IPS-NIHi11 (cell line): ENCODE data around the gene PXDN.
"Not testable (repeated sequence)": the region's sequence is repeated elsewhere in the genome, so short reads cannot be mapped to it uniquely, and the experiment has no call there.

Experiments used
- DNase-seq: peaks from one replicate; pipeline ENCODE4 v3.0.0; 2012; ENCODE audit warnings: mixed read lengths, low spot score

PXDN gene

DNA sequence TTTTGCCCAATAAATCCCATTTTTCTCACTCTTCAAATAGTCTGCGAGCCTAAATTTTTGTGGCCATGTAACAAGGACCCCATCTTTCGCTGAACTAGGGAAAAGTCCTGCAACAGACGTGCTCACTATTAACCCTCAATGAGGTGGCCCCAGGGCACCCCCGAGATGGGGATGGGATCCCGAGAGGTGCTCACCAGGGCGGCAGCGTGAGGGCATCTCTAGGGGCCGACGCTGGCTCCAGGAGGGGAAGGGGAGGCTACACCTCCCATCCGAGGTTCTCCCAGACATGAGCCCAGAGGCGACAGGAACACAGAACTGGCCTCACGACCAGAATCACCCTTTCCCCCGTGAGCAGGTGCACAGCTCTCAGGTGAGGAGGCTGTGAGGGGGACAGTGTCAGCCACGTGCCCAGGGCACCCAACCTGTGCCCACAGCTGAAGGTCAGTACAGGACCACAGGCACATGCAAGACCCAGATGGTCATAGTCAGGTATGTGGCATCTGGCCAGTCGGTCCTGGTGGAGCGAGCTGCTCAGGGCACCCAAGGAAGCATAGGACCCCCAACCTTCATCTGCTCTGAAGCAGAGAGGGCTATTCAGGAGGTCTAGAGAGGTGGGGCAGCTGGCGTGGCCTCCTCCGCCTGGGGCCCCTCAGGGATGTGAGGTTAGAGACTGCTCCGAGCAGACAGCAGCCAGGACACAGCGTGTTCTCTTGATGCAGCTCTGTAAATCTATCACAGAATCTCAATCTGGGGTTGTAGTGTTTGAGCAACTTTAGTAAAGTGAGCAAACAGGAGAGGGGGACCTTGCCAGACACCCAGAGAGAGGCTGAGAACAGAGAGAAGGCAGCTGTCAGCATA is 62.8 kb downstream of the PXDN start:
- DNase-seq, result no peak

DNA sequence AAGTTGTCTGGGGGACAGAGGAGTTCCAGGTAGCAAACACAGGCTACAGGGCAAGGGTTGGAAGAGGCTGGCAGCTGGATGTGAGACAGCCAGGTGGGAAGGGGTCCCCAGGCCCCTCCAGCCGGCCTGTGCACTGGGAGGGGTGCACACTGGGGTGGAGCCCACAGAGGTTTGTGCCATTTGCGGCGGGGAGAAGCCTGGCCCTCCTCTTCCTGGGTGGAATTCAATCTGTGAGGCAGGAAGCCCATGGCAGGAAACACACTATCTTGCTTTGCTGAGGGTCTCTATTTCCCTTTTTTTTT is 63.3 kb downstream of the PXDN start:
- DNase-seq, result no peak

DNA sequence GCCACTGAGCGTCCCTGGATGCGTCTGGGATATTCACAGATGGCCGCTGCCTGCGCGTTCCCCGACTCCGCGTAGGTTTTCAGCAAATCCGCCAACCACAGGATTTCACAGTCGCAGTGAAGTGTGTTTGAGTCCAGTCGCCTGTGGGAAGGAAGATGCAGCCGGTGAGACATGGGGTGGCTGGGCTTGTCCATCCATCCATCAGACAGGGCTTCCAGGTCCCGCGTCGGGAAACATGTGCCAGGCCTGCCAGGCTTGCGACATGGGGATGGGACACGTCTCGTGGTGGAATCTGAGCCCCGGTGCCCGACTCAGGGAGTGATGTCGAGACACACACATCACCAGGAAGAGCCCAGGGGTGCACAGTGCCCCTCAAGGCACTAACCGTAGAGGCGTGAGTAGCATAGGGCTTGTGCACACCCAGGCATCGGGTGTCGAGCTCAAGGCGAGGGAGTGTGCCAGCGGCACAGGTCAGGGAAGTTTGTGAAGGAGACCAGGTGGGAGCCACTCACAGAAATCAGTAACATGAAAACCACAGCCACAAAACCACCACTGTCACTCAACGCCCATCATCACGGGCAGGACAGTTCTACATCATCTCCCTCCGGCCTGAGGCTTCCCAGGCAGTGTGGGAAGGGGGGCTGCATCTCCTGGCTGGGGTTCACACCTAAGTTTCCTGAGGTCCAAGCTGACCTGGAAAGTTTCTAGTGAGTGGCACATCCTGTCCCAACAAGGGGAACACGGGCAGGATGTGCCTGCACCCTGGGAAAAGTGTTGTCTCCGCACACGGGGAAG is 63.9 kb downstream of the PXDN start:
- no peak for DNase-seq

DNA sequence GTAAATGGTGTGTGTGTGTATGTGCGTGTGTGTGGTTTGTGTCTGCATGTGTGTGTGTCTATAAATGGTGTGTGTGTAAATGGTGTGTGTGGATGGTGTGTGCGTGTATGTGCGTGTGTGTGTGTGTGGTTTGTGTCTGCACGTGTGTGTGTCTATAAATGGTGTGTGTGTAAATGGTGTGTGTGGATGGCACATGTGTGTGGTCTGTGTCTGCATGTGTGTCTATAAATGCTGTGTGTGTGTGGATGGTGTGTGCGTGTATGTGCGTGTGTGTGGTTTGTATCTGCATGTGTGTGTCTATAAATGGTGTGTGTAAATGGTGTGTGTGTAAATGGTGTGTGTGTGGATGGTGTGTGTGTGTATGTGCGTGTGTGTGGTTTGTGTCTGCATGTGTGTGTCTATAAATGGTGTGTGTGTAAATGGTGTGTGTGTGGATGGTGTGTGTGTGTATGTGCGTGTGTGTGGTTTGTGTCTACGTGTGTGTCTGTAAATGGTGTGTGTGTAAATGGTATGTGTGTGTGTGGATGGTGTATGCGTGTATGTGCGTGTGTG is 64.8 kb downstream of the PXDN start:
- DNase-seq, result not testable (repeated sequence)

DNA sequence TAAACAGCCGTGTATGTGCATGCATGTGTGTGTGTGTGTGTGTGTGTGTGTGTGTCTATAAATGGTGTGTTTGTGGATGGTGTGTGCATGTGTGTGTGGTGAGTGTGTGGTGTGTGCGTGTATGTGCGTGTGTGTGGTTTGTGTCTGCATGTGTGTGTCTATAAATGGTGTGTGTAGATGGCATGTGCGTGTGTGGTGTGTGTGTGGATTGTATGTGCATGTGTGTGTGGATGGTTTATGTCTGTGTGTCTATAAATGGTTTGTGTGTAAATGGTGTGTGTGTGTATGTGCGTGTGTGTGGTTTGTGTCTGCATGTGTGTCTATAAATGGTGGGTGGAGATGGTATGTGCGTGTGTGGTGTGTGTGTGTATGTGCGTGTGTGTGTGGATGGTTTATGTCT is 65.2 kb downstream of the PXDN start:
- not testable (repeated sequence) for DNase-seq

DNA sequence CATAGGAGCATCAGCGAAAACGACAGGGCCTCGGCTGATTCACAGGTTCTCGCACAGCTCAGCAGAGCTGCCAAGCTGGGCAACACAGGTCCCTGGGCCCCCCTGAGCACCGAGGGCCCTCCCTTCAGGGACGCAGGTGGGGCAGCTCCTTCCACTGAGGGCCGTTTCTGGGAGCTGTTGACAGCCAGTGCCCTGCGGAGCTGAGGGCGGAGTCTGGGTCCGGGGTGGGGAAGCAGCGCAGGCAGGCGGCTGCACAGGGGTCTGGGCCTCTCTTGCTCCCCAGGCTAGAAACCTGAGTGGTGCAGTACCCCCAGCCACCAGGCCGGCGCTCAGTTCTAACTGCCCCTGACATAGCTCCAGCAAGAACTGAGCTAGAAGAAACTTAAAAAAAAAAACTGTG is 65.7 kb downstream of the PXDN start:
- DNase-seq, result no peak

DNA sequence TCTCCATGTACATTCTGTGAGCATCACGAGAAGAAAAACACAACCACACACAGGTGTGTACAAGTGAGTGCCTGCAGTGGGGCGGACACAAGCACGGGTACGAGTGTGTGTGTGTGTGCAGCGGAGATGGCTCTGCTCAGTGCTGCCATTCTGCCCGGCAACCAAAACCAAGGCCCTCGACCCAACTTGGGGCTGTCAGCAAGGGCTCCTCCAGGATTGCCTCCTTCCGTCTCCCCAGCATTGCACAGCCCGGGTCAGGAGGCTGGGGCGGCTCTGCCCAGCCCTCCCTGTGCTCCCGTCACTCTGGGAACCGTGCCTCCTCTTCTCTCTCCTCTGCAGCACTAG is 66.5 kb downstream of the PXDN start:
- no peak for DNase-seq

DNA sequence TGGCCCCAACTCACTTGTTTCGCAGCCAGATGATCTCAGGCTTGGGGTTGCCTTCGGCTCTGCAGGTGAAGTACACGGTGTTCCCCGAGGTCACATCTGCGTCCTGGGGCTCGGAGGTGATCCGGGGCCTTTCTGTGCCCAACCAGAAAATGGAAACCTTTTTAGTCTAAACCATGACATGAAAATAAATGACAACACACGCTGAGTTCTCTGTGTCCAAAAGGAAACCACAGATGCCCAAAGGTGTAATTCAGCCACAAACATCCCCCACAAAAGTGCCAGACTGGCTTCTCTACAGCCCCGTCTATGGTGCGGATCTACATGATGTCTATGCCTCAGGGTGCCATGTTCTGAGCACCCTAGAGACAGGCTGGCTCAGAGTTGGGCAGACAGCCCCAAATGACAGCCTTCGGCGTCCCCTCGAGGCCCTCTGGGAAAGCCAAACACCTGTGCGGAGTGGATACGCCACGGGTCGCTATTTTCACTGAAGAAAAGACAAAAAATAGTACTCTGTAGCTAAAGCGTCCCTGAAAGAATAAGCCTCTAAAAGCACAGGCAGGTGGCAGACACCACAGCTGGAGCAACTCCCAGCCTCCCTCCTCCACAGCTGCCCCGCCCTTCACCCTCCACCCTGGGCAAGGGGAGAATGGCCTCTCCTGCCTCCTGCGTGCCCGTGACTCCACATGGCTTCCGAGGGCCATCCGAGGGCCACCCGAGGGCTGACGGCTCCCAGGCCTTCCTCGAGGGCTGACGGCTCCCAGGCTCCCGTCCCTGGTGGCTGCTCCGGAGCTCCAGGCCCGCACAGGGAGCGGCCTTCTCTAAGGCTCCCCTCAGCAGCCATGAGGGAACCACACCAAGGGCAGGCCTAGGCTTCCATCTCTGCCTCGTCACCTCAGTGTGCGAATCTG is 67.1 kb downstream of the PXDN start:
- DNase-seq, result no peak

DNA sequence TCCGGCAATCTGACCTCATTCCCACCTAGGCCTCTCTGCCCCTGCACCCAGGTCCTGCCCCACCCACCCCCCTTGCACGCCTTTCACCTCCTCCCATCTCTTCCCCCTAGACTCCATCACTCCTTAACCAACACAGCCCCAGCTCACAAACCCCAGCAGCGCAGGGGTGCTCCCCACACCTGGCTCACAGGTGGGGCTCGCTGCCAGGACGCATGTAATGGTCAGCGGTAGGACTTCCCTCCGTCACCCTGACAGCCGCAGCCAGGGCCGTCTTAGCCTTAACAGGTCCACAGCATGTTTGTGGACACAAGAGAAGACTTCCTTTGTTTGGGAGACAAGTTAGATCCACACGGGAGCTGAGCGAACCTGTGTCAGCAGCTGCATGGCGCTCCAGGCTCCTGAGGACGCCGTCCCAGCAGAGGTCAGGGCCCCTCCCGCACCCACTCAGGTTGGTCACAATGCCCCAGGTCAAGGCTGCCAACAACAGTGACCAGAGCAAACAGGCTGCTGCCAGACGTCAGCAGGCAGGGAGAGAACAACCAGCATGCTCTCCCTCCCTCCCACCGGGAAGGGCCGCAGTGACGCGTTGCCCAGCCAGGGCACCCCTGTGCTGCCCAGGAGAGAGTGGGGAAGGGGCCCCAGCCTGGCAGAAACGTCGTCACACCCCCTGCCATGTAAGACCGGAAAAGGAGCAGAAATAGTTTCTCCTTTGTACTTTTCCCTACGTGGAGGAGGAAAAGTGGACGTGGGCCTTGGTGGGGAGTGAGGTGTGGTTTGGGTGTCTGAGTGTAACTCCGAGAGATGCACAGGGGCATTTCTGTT is 68.0 kb downstream of the PXDN start:
- DNase-seq, result no peak

DNA sequence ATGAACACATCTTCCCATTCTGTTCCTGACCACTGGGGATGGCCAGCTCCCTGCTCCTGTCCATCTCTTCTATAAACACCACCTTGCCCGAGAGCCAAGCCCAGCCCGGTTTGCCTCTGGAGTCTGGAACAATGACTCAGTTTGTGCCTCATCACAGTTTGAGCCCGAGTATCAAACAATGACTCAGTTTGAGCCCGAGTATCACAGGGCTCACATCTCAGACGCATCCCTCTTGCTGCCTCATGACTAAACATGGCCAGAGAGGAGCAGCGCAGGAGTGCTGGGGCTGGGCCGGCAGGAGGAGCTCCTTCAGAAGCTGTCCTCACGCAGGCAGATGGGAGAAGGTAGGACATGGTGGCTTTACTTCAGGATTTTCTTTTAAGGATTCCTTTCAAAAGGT is 68.7 kb downstream of the PXDN start:
- DNase-seq, result no peak

DNA sequence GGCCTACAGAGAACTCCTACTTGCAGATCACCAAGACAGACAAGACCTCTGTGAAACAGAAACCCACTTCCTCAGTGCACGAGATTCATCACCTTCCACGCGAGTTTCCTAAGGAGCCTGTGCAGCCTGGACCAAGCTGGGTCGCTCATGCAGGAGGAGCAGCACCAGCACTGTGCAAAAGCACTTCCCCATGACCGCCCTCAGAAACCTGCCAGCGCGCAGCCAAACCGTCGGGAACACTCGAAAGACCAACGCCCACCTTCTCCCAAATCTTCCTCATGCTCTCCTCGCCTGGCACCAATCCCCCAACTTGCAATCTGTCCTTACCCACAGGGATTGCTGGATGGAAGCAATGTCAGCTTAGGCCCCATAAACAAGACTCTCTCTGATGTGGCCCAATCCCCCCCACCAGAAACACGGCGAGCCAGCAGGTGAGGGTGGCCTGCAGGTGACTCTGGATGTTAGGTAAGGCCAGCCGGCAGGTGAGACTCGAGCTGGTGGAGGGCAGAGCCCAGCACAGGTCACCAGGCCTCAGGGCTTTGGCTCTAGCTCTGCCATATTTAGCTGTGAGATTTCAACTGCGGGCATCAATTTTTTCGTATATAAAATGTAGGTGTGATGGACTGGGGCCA is 69.4 kb downstream of the PXDN start:
- no peak for DNase-seq

DNA sequence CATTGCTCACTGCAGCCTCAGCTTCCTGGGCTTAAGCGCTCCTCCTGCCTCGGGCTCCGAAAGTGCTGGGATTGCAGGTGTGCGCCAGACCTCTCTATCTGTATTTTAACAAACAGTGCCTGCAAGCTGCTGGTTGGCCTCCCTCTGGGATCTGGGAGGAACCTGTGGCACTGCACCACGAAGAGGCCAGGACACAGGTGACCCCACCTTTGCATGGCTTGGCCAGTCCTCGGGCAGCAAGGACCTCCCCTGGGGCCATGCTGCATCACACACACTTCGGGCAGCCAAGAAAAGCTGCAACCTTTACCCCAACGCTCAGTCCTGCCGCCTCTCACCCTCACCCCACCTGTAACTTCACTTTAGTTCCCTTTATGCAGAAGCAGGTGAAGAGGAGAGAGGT is 70.0 kb downstream of the PXDN start:
- no peak for DNase-seq

DNA sequence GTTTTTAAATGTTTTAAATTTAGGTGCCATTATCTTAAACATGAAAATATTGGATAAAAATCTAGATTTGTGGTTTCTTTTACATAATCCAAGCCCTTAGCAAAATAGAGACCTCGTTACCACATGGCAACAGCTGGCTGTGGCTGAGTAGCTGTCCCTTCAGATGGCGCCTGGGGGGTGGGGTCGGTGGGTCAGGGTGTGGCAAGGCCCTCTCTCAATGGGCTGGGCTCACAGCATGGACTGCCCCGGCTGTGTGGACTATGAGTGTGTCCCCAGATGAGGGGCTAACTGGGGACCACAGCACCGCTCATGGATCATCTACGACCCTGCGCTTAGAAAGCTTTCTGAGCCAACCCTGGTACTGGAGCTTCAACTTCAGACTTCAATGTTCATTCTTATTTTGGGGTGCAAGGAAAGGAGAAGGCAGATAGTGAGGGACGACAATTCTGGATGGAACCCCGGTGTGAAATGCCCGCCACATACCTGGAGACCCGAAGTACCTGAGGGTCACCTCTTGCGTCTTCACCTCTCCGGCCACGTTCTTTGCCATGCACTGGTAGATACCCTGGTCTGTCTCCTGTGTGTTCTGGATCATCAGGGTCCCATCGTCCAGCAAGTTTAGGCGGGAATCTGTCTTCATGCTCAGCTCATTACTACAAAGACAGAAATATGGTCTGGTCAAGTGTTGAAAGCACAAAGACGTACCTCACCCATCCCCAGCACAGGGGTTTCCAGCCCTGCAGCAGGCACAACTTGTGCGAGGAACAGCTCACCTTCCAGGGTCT is 71.0 kb downstream of the PXDN start:
- no peak for DNase-seq

DNA sequence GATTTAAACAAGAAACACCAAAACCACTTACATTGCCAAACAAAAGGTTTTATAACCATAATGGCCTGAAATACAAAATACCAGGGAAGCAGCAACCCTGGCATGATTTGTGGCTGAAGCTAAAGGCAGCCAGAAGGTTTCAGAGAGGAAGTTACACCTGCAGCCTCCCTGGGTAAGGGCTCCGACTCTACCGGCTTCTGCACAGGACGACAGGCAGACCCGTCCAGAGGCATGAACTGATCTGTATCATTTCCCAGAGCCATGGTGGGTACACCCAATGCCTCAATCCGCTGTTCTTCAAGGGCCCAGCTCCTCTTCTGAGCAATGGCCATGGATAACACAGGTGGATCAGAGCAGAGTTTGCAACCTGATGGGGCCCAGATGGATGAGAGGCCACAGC is 71.6 kb downstream of the PXDN start:
- DNase-seq, result no peak

DNA sequence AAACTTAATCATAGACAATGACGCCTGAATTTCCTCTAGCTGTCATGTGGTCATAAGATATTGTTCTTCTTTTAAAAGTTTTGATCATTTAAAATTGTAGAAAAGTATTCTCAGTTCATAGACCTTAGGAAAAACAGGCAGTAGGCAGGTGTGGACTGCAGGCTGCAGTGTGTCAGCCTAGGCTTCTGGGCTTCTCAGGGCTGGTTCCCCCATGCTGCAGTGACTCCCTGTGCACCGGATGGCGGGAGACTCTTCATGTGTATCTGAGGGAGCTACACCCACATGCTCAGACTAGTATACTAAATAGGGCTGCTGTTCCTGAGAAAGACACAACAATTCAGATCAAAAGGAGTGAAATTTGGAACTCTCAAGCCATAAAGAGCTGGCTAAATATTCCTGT is 72.4 kb downstream of the PXDN start:
- no peak for DNase-seq

DNA sequence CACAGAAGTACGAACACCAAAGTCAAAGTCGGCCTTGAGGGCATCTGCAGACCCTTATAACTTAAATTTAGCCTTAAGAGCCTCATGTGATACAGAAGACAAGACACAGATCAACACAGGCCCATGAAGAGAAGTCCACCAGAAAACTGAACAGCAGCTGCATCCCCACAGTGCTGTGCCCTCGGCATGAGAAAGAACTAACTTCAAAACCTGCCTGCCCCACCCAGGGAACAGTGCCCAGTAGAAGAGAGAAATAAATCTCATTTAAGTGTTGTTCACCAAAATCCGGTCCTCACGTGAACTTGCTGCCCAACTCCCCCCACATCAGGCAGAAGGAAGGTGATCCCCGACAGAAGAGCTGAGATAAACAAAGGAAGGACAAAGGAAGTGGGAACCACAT is 73.7 kb downstream of the PXDN start:
- DNase-seq, result no peak

DNA sequence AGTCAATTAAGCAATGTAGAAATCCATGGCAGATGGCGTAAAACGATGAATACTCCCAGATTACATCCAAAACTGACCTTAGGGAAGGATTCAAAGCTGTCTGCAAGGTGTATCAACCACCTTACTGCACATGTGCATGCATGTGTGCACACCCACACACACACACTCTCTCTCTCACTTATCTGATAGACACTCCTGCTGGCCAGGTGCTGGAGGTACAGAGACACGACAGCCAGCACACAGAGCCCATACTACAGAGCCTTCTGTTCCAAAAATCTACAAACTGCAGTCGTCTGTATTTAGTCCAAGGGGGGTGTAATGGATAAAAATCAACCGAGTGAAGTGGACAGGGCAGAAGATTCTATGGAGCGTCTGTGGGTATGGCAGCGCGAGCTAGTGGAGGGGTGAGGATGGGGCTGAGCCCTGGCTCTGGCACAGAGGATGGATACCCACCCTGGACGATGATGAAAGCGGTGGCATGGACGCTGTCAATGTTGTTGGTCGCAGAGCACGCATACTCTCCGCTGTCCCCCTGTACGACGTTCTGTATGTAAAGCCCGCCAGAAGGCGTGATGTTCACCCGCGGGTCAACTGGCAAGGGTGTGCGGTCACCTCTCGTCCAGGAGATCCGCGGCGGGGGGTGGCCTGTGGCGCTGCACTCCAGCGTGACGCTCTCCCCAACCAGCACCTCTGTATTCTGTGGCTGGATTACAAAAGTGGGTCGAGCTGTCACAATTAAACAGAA is 78.4 kb downstream of the PXDN start:
- DNase-seq, result no peak

DNA sequence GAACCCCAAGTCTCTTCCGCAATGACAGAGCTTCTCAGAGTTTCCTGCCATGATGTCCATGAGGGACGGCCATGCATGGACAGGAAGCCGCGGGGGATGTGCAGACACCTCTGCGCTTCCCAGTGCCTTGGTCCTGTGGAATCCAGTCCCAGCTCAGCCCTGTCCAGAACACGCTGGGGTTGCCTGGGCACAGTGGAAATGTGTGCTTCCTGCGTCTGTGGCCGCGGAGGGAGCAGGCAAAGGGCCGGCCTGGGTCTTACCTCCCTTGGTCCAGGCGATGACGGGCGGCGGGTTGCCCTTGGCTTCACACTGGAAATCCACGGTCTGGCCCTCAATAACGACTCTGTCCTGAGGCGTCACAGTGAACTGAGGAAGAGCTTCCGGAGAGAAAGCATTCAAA is 79.6 kb downstream of the PXDN start:
- no peak for DNase-seq

DNA sequence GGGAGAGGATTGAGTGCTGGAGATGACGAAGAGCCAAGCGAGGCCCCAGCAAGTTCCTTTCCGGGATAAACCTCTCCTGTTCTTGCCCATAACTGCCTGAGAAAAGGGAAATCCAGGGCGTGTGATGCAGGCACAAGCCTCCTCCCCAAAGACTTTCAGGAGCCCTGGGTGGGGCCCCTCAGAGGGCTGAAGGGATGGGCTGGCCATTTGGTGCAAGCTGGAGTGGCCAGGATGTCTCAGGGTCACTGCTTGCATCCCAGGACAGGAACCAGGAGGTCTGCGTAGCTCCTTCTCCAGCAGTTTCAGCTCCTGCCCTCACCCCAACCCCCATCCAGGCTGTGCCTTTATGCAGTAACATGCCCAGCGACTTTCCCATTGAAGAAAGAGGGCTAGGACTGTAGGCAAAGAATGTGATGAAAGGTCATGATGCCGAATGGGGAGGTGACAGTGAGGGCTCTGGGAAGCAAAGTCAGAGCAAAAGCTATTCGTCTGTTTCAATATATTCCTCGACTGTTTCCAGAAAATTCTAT is 80.2 kb downstream of the PXDN start:
- DNase-seq, result no peak
